Measurements from ENCODE around the gene ISL1. TPM values are rescaled to one million over a fixed set of nuclear protein-coding genes. Genes with fewer than 3 reads are reported as not detected.

ISL1 gene
- total RNA-seq (2014; rRNA removed; shearing (Covaris generic)) = 4.2 and 5.4 TPM in 2 replicates

GRCh38 chr5:51383131-51384121 is at the start of gene ISL1:
TSS of gene ISL1 (plus strand) at chr5:51383448. CDS start at chr5:51383672, 224 bp downstream.

